ENCODE measurements around the gene ZNF385A. TPM values are rescaled to one million over a fixed set of nuclear protein-coding genes. Genes with fewer than 3 reads are reported as not detected.

Gene ZNF385A
- total and polyA plus RNA-seq, 9 of the 15 experiments (the other 6 are each of a cell fraction or from before 2014, with no cell fraction given) = 1.0 to 111 (median 7.7) TPM

GRCh38 chr12:54358945-54359761 lies 25.4 kb downstream of the ZNF385A start (continued):
- TF ChIP-seq ZNF280A (IDR thresholded peaks at IDR 0.05; ENCODE audit: low read depth, partially characterized antibody) = peak; percentile 7
- TF ChIP-seq, protein P1, sequence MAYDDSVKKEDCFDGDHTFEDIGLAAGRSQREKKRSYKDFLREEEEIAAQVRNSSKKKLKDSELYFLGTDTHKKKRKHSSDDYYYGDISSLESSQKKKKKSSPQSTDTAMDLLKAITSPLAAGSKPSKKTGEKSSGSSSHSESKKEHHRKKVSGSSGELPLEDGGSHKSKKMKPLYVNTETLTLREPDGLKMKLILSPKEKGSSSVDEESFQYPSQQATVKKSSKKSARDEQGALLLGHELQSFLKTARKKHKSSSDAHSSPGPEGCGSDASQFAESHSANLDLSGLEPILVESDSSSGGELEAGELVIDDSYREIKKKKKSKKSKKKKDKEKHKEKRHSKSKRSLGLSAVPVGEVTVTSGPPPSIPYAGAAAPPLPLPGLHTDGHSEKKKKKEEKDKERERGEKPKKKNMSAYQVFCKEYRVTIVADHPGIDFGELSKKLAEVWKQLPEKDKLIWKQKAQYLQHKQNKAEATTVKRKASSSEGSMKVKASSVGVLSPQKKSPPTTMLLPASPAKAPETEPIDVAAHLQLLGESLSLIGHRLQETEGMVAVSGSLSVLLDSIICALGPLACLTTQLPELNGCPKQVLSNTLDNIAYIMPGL (CRISPR knock-in tag; IDR thresholded peaks at IDR 0.05) = no peak
- no peak for TF ChIP-seq ZNF121 (CRISPR knock-in tag; conservative IDR thresholded peaks at IDR 0.05)
- TF ChIP-seq, protein P2, sequence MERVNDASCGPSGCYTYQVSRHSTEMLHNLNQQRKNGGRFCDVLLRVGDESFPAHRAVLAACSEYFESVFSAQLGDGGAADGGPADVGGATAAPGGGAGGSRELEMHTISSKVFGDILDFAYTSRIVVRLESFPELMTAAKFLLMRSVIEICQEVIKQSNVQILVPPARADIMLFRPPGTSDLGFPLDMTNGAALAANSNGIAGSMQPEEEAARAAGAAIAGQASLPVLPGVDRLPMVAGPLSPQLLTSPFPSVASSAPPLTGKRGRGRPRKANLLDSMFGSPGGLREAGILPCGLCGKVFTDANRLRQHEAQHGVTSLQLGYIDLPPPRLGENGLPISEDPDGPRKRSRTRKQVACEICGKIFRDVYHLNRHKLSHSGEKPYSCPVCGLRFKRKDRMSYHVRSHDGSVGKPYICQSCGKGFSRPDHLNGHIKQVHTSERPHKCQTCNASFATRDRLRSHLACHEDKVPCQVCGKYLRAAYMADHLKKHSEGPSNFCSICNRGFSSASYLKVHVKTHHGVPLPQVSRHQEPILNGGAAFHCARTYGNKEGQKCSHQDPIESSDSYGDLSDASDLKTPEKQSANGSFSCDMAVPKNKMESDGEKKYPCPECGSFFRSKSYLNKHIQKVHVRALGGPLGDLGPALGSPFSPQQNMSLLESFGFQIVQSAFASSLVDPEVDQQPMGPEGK (CRISPR knock-in tag; IDR thresholded peaks at IDR 0.05; ENCODE audit: borderline replicate concordance) = no peak
- peak; percentile 67; the same call in 1 of the 2 replicates for TF ChIP-seq GATAD2A (IDR thresholded peaks at IDR 0.05)
- peak; percentile 86 for TF ChIP-seq LCOR (CRISPR knock-in tag; IDR thresholded peaks at IDR 0.05)
- peak; percentile 22 for TF ChIP-seq SAP30 (IDR thresholded peaks at IDR 0.05; ENCODE audit: borderline replicate concordance, insufficient read depth, low read depth, low read length, poor library complexity, severe bottlenecking)
- TF ChIP-seq ZBTB7A (IDR thresholded peaks at IDR 0.05; ENCODE audit: borderline replicate concordance, control insufficient read depth, low read depth, low read length) = peak; percentile 80; the same call in 1 of the 2 replicates
- no peak for TF ChIP-seq SIX5 (IDR thresholded peaks at IDR 0.05; ENCODE audit: borderline replicate concordance in 1 of 2, insufficient read depth in 1 of 2, low read depth in 1 of 2, low read length in 2 of 2)
- TF ChIP-seq NBN (IDR thresholded peaks at IDR 0.05; ENCODE audit: low read depth) = peak; percentile 92
- TF ChIP-seq ZNF23 (CRISPR knock-in tag; IDR thresholded peaks at IDR 0.05) = no peak
- peak; percentile 97 to 98 for TF ChIP-seq KDM1A (IDR thresholded peaks at IDR 0.05)
- no peak for TF ChIP-seq HEY1 (CRISPR knock-in tag; IDR thresholded peaks at IDR 0.05; ENCODE audit: borderline replicate concordance)
- TF ChIP-seq NRF1 (conservative IDR thresholded peaks at IDR 0.05 in 1 of 2, IDR thresholded peaks at IDR 0.05 in 1 of 2) = peak; percentile 87 to 89
- peak; percentile 85 for TF ChIP-seq CREM (IDR thresholded peaks at IDR 0.05; ENCODE audit: low read depth)
- TF ChIP-seq SNRNP70 (optimal IDR thresholded peaks at IDR 0.05; ENCODE audit: low read depth, low read length) = no peak
- TF ChIP-seq SMAD1 (IDR thresholded peaks at IDR 0.05; ENCODE audit: low read depth, low read length, partially characterized antibody) = peak; percentile 18
- TF ChIP-seq ZBTB1 (CRISPR knock-in tag; IDR thresholded peaks at IDR 0.05; ENCODE audit: borderline replicate concordance, low read depth) = no peak
- TF ChIP-seq, protein P3, sequence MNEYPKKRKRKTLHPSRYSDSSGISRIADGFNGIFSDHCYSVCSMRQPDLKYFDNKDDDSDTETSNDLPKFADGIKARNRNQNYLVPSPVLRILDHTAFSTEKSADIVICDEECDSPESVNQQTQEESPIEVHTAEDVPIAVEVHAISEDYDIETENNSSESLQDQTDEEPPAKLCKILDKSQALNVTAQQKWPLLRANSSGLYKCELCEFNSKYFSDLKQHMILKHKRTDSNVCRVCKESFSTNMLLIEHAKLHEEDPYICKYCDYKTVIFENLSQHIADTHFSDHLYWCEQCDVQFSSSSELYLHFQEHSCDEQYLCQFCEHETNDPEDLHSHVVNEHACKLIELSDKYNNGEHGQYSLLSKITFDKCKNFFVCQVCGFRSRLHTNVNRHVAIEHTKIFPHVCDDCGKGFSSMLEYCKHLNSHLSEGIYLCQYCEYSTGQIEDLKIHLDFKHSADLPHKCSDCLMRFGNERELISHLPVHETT (CRISPR knock-in tag; conservative IDR thresholded peaks at IDR 0.05 in 1 of 2, IDR thresholded peaks at IDR 0.05 in 1 of 2) = no peak; a peak in 2 of 4 replicates
- peak; percentile 85 for TF ChIP-seq CBFA2T3 (IDR thresholded peaks at IDR 0.05)
